ENCODE measurements around the gene COPZ1. TPM values are rescaled to one million over a fixed set of nuclear protein-coding genes. Genes with fewer than 3 reads are reported as not detected.

The COPZ1 gene
- polyA plus RNA-seq (2013): 115 TPM

GRCh38 chr12:54324617-54325441, at the start of gene COPZ1:
COPZ1 (plus strand) TSS chr12:54325131; CDS start chr12:54325164, 33 bp downstream.
- H3K27ac ChIP-seq (ENCODE audit: insufficient read depth in 1 of 2, low read depth in 1 of 2, low read length in 2 of 2, poor library complexity in 1 of 2, severe bottlenecking in 2 of 2): peak within 1 kb of the TSS; percentile 83 to 94
- ChIA-PET CTCF (interaction anchor here (0.6 to 36.2 kb wide), 25 partner anchors 10 to 103 kb away, joined by 3 to 890 read pairs (median 4); partner anchors contain the start of genes HNRNPA1, NFE2 and ZNF385A), POLR2A (interaction anchor here (1.0 to 2.8 kb wide), 8 partner anchors 10 to 44 kb away, joined by 4 to 17 read pairs (median 8); partner anchors contain the start of genes CBX5, HNRNPA1 and NFE2)
- peak; percentile 99 to 100 (median 100) for DNase-seq
- H3K9me3 ChIP-seq (ENCODE audit: control extremely low read depth in 1 of 5, control insufficient read depth in 4 of 5, insufficient read depth in 2 of 5, low read depth in 1 of 5, low read length in 4 of 5): no peaks in the 10 kb centered on the region
- WGBS (ENCODE audit: insufficient coverage): 0% methylated on average over 25 of the region's 34 CpGs
- H3K4me1 ChIP-seq (ENCODE audit: control extremely low read depth in 1 of 4, control insufficient read depth in 4 of 4, insufficient read depth in 4 of 4, low read length in 3 of 4): peaks cover 6 to 23% (median 18%) of the 10 kb centered on the region in 4 experiments
- H3K4me3 ChIP-seq (ENCODE audit: control insufficient read depth in 1 of 7, extremely low read depth in 1 of 7, insufficient read depth in 4 of 7, low read depth in 2 of 7, low read length in 6 of 7): peak within 1 kb of the TSS; percentile 38 to 99 (median 91)
- H3K36me3 ChIP-seq (ENCODE audit: control insufficient read depth in 4 of 4, insufficient read depth in 4 of 4, low read length in 3 of 4): peaks cover 0 to 7% (median under 1%) of the 10 kb centered on the region in 4 experiments
- no peaks in the 10 kb centered on the region for H3K27me3 ChIP-seq (replicated peaks in 2 of 5; ENCODE audit: control insufficient read depth in 4 of 5, insufficient read depth in 5 of 5, low read length in 4 of 5)

- no peak overlapping the region for H3K27ac ChIP-seq (ENCODE audit: insufficient read depth in 1 of 2, low read depth in 1 of 2, low read length in 2 of 2, poor library complexity in 1 of 2, severe bottlenecking in 2 of 2)
- whole genome bisulfite sequencing (ENCODE audit: insufficient coverage): 100% methylated on average over 2 of the region's 3 CpGs
- POLR2A ChIA-PET: interaction anchor here (0.6 kb wide), 1 partner anchor 10 kb away, joined by 3 read pairs; no protein-coding TSS in a partner anchor
Observed at GRCh38 chr12:54276368-54276767, 48.6 kb upstream of the COPZ1 start.

GRCh38 chr12:54277823-54278276, 47.1 kb upstream of the COPZ1 start:
- CTCF ChIA-PET: interaction anchor here (1.0 kb wide), 2 partner anchors 8 to 118 kb away, joined by 3 read pairs; no protein-coding TSS in a partner anchor
- Histone ChIP-seq H3K4me3 (ENCODE audit: control insufficient read depth in 1 of 7, extremely low read depth in 1 of 7, insufficient read depth in 4 of 7, low read depth in 2 of 7, low read length in 6 of 7) (peak overlapping the region in 6 of 7 experiments; percentile 88 to 97 (median 91)), H3K27me3 (replicated peaks in 2 of 5; ENCODE audit: control insufficient read depth in 4 of 5, insufficient read depth in 5 of 5, low read length in 4 of 5) (no peaks in the 10 kb centered on the region), H3K9me3 (ENCODE audit: control extremely low read depth in 1 of 5, control insufficient read depth in 4 of 5, insufficient read depth in 2 of 5, low read depth in 1 of 5, low read length in 4 of 5) (no peaks in the 10 kb centered on the region), H3K36me3 (ENCODE audit: control insufficient read depth in 4 of 4, insufficient read depth in 4 of 4, low read length in 3 of 4) (peaks cover 7 to 41% (median 18%) of the 10 kb centered on the region in 4 experiments), H3K4me1 (ENCODE audit: control extremely low read depth in 1 of 4, control insufficient read depth in 4 of 4, insufficient read depth in 4 of 4, low read length in 3 of 4) (peaks cover 28 to 52% (median 31%) of the 10 kb centered on the region in 4 experiments), H3K27ac (ENCODE audit: insufficient read depth in 1 of 2, low read depth in 1 of 2, low read length in 2 of 2, poor library complexity in 1 of 2, severe bottlenecking in 2 of 2) (peak overlapping the region; percentile 99)
- POLR2A ChIA-PET: no interaction called here
- WGBS (ENCODE audit: insufficient coverage): no CpG with 5 or more reads among the region's 5 CpGs
- no peak for DNase-seq

More at GRCh38 chr12:54276368-54276767, 48.6 kb upstream of the COPZ1 start:
- no peak overlapping the region for H3K4me3 ChIP-seq (ENCODE audit: control insufficient read depth in 1 of 7, extremely low read depth in 1 of 7, insufficient read depth in 4 of 7, low read depth in 2 of 7, low read length in 6 of 7)
- CTCF ChIA-PET: interaction anchor here (1.5 kb wide), 1 partner anchor 24 kb away, joined by 4 read pairs; no protein-coding TSS in a partner anchor
- no peaks in the 10 kb centered on the region for H3K27me3 ChIP-seq (replicated peaks in 2 of 5; ENCODE audit: control insufficient read depth in 4 of 5, insufficient read depth in 5 of 5, low read length in 4 of 5)
- H3K36me3 ChIP-seq (ENCODE audit: control insufficient read depth in 4 of 4, insufficient read depth in 4 of 4, low read length in 3 of 4): peaks cover 4 to 30% (median 12%) of the 10 kb centered on the region in 4 experiments
- no peaks in the 10 kb centered on the region for H3K9me3 ChIP-seq (ENCODE audit: control extremely low read depth in 1 of 5, control insufficient read depth in 4 of 5, insufficient read depth in 2 of 5, low read depth in 1 of 5, low read length in 4 of 5)
- no peak for DNase-seq
- H3K4me1 ChIP-seq (ENCODE audit: control extremely low read depth in 1 of 4, control insufficient read depth in 4 of 4, insufficient read depth in 4 of 4, low read length in 3 of 4): peaks cover 14 to 37% (median 22%) of the 10 kb centered on the region in 4 experiments

- Histone ChIP-seq H3K9me3 (ENCODE audit: control extremely low read depth in 1 of 5, control insufficient read depth in 4 of 5, insufficient read depth in 2 of 5, low read depth in 1 of 5, low read length in 4 of 5) (no peaks in the 10 kb centered on the region), H3K27me3 (replicated peaks in 2 of 5; ENCODE audit: control insufficient read depth in 4 of 5, insufficient read depth in 5 of 5, low read length in 4 of 5) (no peaks in the 10 kb centered on the region), H3K4me3 (ENCODE audit: control insufficient read depth in 1 of 7, extremely low read depth in 1 of 7, insufficient read depth in 4 of 7, low read depth in 2 of 7, low read length in 6 of 7) (peak overlapping the region; percentile 71 to 97 (median 90)), H3K36me3 (ENCODE audit: control insufficient read depth in 4 of 4, insufficient read depth in 4 of 4, low read length in 3 of 4) (peaks cover 8 to 42% (median 25%) of the 10 kb centered on the region in 4 experiments), H3K27ac (ENCODE audit: insufficient read depth in 1 of 2, low read depth in 1 of 2, low read length in 2 of 2, poor library complexity in 1 of 2, severe bottlenecking in 2 of 2) (peak overlapping the region; percentile 99), H3K4me1 (ENCODE audit: control extremely low read depth in 1 of 4, control insufficient read depth in 4 of 4, insufficient read depth in 4 of 4, low read length in 3 of 4) (peaks cover 39 to 66% (median 44%) of the 10 kb centered on the region in 4 experiments)
- 0% methylated on average over 16 of the region's 19 CpGs for WGBS (ENCODE audit: insufficient coverage)
- DNase-seq: no peak
- POLR2A ChIA-PET: interaction anchor here (1.1 to 3.1 kb wide), 5 partner anchors 13 to 80 kb away, joined by 3 to 18 read pairs (median 5); no protein-coding TSS in a partner anchor
- CTCF ChIA-PET: interaction anchor here (0.6 to 2.7 kb wide), 8 partner anchors 9 to 100 kb away, joined by 3 to 18 read pairs (median 4); no protein-coding TSS in a partner anchor
Observed at GRCh38 chr12:54279227-54279631, 45.7 kb upstream of the COPZ1 start.

- peak; percentile 98 to 99 (median 99) for DNase-seq
- Histone ChIP-seq H3K27me3 (replicated peaks in 2 of 5; ENCODE audit: control insufficient read depth in 4 of 5, insufficient read depth in 5 of 5, low read length in 4 of 5) (no peaks in the 10 kb centered on the region), H3K27ac (ENCODE audit: insufficient read depth in 1 of 2, low read depth in 1 of 2, low read length in 2 of 2, poor library complexity in 1 of 2, severe bottlenecking in 2 of 2) (peak within 1 kb of the TSS; percentile 99), H3K4me1 (ENCODE audit: control extremely low read depth in 1 of 4, control insufficient read depth in 4 of 4, insufficient read depth in 4 of 4, low read length in 3 of 4) (peaks cover 39 to 70% (median 46%) of the 10 kb centered on the region in 4 experiments), H3K4me3 (ENCODE audit: control insufficient read depth in 1 of 7, extremely low read depth in 1 of 7, insufficient read depth in 4 of 7, low read depth in 2 of 7, low read length in 6 of 7) (peak within 1 kb of the TSS; percentile 71 to 99 (median 96)), H3K9me3 (ENCODE audit: control extremely low read depth in 1 of 5, control insufficient read depth in 4 of 5, insufficient read depth in 2 of 5, low read depth in 1 of 5, low read length in 4 of 5) (no peaks in the 10 kb centered on the region), H3K36me3 (ENCODE audit: control insufficient read depth in 4 of 4, insufficient read depth in 4 of 4, low read length in 3 of 4) (peaks cover 8 to 44% (median 27%) of the 10 kb centered on the region in 4 experiments)
- CTCF ChIA-PET: interaction anchor here (0.6 to 2.7 kb wide), 9 partner anchors 9 to 100 kb away, joined by 3 to 18 read pairs (median 5); partner anchors contain the start of gene COPZ1
- POLR2A ChIA-PET: interaction anchor here (0.6 to 3.1 kb wide), 19 partner anchors 10 to 1458 kb away, joined by 3 to 18 read pairs (median 4); partner anchors contain the start of genes COPZ1 and NFE2
- 0% methylated on average over 49 of the region's 49 CpGs for WGBS (ENCODE audit: insufficient coverage)
Observed at GRCh38 chr12:54279632-54280467, 45.1 kb upstream of the COPZ1 start, which contains the start of gene CBX5. CBX5 (minus strand) TSS chr12:54280122; CDS start chr12:54257650, 22,472 bp downstream.

All from common myeloid progenitor, CD34-positive (primary cell).